ENCODE data around the gene ARPC5. TPM values are rescaled to one million over a fixed set of nuclear protein-coding genes. Genes with fewer than 3 reads are reported as not detected.

ARPC5 gene
- total RNA-seq, 1 donor from 2014 or later = 181 TPM

GRCh38 chr1:183646776-183647175 is 11.2 kb upstream of the ARPC5 start:
- DNase-seq (no peak), ATAC-seq (peak; percentile 52)
- Histone ChIP-seq H3K27me3 (no peaks in the 10 kb centered on the region), H3K4me1 (no peaks in the 10 kb centered on the region), H3K4me3 (no peak overlapping the region), H3K9me3 (no peaks in the 10 kb centered on the region), H3K36me3 (no peaks in the 10 kb centered on the region), H3K27ac (no peak overlapping the region)
- intact Hi-C loops (cut with DNase I) = no loop called here
- no peak for TF ChIP-seq CTCF (IDR thresholded peaks at IDR 0.05)

GRCh38 chr1:183645531-183645930 is 9.9 kb upstream of the ARPC5 start:
- Histone ChIP-seq H3K36me3 (no peaks in the 10 kb centered on the region), H3K4me1 (no peaks in the 10 kb centered on the region), H3K4me3 (no peak overlapping the region), H3K9me3 (no peaks in the 10 kb centered on the region), H3K27me3 (no peaks in the 10 kb centered on the region), H3K27ac (no peak overlapping the region)
- no peak for DNase-seq
- no peak for ATAC-seq
- no peak for TF ChIP-seq CTCF (IDR thresholded peaks at IDR 0.05)
- intact Hi-C loops (cut with DNase I) = no loop called here

GRCh38 chr1:183642166-183642565 is 6.6 kb upstream of the ARPC5 start:
- intact Hi-C loops (cut with DNase I) = no loop called here
- no peak for TF ChIP-seq CTCF (IDR thresholded peaks at IDR 0.05)
- H3K27ac ChIP-seq = no peak overlapping the region
- no peaks in the 10 kb centered on the region for H3K9me3 ChIP-seq
- no peaks in the 10 kb centered on the region for H3K4me1 ChIP-seq
- H3K36me3 ChIP-seq = no peaks in the 10 kb centered on the region
- H3K4me3 ChIP-seq = no peak overlapping the region
- DNase-seq = no peak
- no peak for ATAC-seq
- no peaks in the 10 kb centered on the region for H3K27me3 ChIP-seq

- Histone ChIP-seq H3K9me3 (no peaks in the 10 kb centered on the region), H3K27ac (no peak overlapping the region), H3K36me3 (no peaks in the 10 kb centered on the region), H3K27me3 (no peaks in the 10 kb centered on the region), H3K4me1 (peaks cover 4% of the 10 kb centered on the region), H3K4me3 (no peak overlapping the region)
- intact Hi-C loops (cut with DNase I) = no loop called here
- TF ChIP-seq CTCF (IDR thresholded peaks at IDR 0.05) = no peak
- DNase-seq = no peak
- ATAC-seq = no peak
These were observed 4.6 kb upstream of the ARPC5 start for GRCh38 chr1:183640193-183640592.

GRCh38 chr1:183638649-183639387 is 3.2 kb upstream of the ARPC5 start:
- no peaks in the 10 kb centered on the region for H3K36me3 ChIP-seq
- no peak for DNase-seq
- intact Hi-C loops (cut with DNase I) = no loop called here
- H3K27me3 ChIP-seq = no peaks in the 10 kb centered on the region
- no peak for TF ChIP-seq CTCF (IDR thresholded peaks at IDR 0.05)
- no peak overlapping the region for H3K27ac ChIP-seq
- no peak for ATAC-seq
- H3K4me1 ChIP-seq = peaks cover 4% of the 10 kb centered on the region
- no peak overlapping the region for H3K4me3 ChIP-seq
- no peaks in the 10 kb centered on the region for H3K9me3 ChIP-seq

- DNase-seq (no peak), ATAC-seq (peak; percentile 3)
- intact Hi-C loops (cut with DNase I) = no loop called here
- Histone ChIP-seq H3K4me3 (no peak overlapping the region), H3K27me3 (no peaks in the 10 kb centered on the region), H3K27ac (no peak overlapping the region), H3K9me3 (no peaks in the 10 kb centered on the region), H3K4me1 (peaks cover 20% of the 10 kb centered on the region), H3K36me3 (peaks cover 5% of the 10 kb centered on the region)
- TF ChIP-seq CTCF (IDR thresholded peaks at IDR 0.05) = no peak
These were observed 1.2 kb upstream of the ARPC5 start for GRCh38 chr1:183636783-183637182.
